A673 (cell line): ENCODE results near the gene EDA. TPM values are rescaled to one million over a fixed set of nuclear protein-coding genes. Genes with fewer than 3 reads are reported as not detected.

ENCODE experiments used
- BruUV-seq: library from RNA; stranded (reverse); fragments of 400-500 nt; replicated peaks from 2 replicates; lab custom pipeline; 2021; lab: Mats Ljungman, UMichigan
- CTCF ChIA-PET: fragments of 300-600 bp; sonication (Branson Sonifier 250); formaldehyde crosslinking; loops from one replicate; lab custom pipeline; 2022; ENCODE audit warnings: antibody characterized with exemption; lab: Charles Lee
- POLR2A ChIA-PET: fragments of 300-600 bp; sonication (Branson Sonifier 250); formaldehyde crosslinking; loops from one replicate; lab custom pipeline; 2022; ENCODE audit warnings: antibody characterized with exemption; ENCODE audit not compliant: low non-redundant PET; lab: Charles Lee
- DNase-seq: peaks from one replicate; pipeline ENCODE4 v3.0.0-alpha.2; 2015; ENCODE audit warnings: low spot score
- H3K27ac ChIP-seq: fragments of 200-600 bp; sonication (generic); 2 replicates; pipeline ENCODE4 v1.5.1; 2016; ENCODE audit warnings: mixed run types, low read depth, mild to moderate bottlenecking, mixed read lengths, antibody characterized with exemption, low read length; ENCODE audit not compliant: poor library complexity, severe bottlenecking
- H3K27me3 ChIP-seq: fragments of 200-600 bp; sonication (generic); replicated peaks from 2 replicates; pipeline ENCODE4 v1.6.1; 2017; ENCODE audit warnings: mixed run types, low read depth, mild to moderate bottlenecking, mixed read lengths, antibody characterized with exemption, low read length; ENCODE audit not compliant: insufficient read depth, poor library complexity
- H3K36me3 ChIP-seq: fragments of 200-600 bp; sonication (generic); 2 replicates; pipeline ENCODE4 v1.6.1; 2016; ENCODE audit warnings: mixed run types, mild to moderate bottlenecking, mixed read lengths, antibody characterized with exemption, low read length; ENCODE audit not compliant: insufficient read depth, poor library complexity, severe bottlenecking
- H3K4me1 ChIP-seq: fragments of 200-600 bp; sonication (generic); 2 replicates; pipeline ENCODE4 v1.6.1; 2017; ENCODE audit warnings: mixed run types, mild to moderate bottlenecking, mixed read lengths, antibody characterized with exemption, low read length; ENCODE audit not compliant: insufficient read depth, poor library complexity, severe bottlenecking
- H3K4me3 ChIP-seq: fragments of 200-600 bp; sonication (generic); 2 replicates; pipeline ENCODE4 v1.5.1; 2016; ENCODE audit warnings: low read depth, mixed run types, mild to moderate bottlenecking, mixed read lengths, low read length; ENCODE audit not compliant: poor library complexity, severe bottlenecking
- H3K9me3 ChIP-seq: fragments of 200-600 bp; sonication (generic); 2 replicates; pipeline ENCODE4 v1.6.1; 2016; ENCODE audit warnings: mixed run types, low read depth, mild to moderate bottlenecking, mixed read lengths, antibody characterized with exemption, low read length; ENCODE audit not compliant: poor library complexity, severe bottlenecking
- EZH2 ChIP-seq: fragments of 200-600 bp; sonication (generic); IDR thresholded peaks from 2 replicates; pipeline ENCODE4 v1.6.1; 2017; ENCODE audit warnings: borderline replicate concordance, low read depth, mild to moderate bottlenecking, mixed read lengths, antibody characterized with exemption, low read length; ENCODE audit not compliant: poor library complexity, severe bottlenecking
- intact Hi-C: fragments of 100-400 bp; cut with micrococcal nuclease; formaldehyde crosslinking; loops from one replicate; pipeline ENCODE4 v1.10.0; 2022; ENCODE audit not compliant: unreplicated experiment
- total RNA-seq: library from RNA; stranded (reverse); gene quantifications from 2 replicates; pipeline ENCODE4 v1.2.3, GENCODE V29; 2021
- TF ChIP-seq, protein P1 (sequence below): fragments of 300-800, 200-600 bp; sonication (generic); conservative IDR thresholded peaks from 2 replicates; pipeline ENCODE4 v1.5.1; 2017; ENCODE audit warnings: low read depth, mild to moderate bottlenecking, antibody characterized with exemption, low read length, moderate library complexity, mixed read lengths

Gene EDA
- total RNA-seq, 1 experiment from 2014 or later: 3.3 TPM

DNA sequence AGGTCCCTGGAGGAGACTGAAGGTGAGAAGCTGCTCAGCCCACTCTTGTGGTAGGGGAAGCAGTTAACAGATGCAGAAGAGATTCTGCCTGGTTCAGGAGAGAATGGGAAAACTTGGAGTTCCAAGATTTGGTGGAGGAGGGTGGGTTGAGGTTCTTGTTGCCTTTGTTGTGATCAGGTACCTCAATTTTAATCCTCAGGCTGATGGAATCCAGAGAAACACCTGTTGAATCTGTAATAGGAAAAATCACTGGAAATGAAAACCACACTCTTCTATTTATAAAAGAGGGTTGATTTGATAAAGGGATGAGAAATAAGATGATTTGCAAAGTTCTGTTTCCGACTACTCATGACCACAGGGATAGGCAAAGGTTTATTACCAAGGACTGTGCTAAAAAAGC lies 132.1 kb downstream of the EDA start:
- Histone ChIP-seq H3K9me3 (no peaks in the 10 kb centered on the region), H3K27me3 (no peaks in the 10 kb centered on the region), H3K27ac (no peak overlapping the region), H3K4me3 (no peak overlapping the region), H3K36me3 (no peaks in the 10 kb centered on the region), H3K4me1 (no peaks in the 10 kb centered on the region)
- no peak for TF ChIP-seq EZH2
- TF ChIP-seq, protein P1, sequence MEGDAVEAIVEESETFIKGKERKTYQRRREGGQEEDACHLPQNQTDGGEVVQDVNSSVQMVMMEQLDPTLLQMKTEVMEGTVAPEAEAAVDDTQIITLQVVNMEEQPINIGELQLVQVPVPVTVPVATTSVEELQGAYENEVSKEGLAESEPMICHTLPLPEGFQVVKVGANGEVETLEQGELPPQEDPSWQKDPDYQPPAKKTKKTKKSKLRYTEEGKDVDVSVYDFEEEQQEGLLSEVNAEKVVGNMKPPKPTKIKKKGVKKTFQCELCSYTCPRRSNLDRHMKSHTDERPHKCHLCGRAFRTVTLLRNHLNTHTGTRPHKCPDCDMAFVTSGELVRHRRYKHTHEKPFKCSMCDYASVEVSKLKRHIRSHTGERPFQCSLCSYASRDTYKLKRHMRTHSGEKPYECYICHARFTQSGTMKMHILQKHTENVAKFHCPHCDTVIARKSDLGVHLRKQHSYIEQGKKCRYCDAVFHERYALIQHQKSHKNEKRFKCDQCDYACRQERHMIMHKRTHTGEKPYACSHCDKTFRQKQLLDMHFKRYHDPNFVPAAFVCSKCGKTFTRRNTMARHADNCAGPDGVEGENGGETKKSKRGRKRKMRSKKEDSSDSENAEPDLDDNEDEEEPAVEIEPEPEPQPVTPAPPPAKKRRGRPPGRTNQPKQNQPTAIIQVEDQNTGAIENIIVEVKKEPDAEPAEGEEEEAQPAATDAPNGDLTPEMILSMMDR: no peak
- ChIA-PET POLR2A (no interaction called here), CTCF (no interaction called here)
- DNase-seq: no peak
- BruUV-seq: no TSS peak
- intact Hi-C loops: no loop called here

DNA sequence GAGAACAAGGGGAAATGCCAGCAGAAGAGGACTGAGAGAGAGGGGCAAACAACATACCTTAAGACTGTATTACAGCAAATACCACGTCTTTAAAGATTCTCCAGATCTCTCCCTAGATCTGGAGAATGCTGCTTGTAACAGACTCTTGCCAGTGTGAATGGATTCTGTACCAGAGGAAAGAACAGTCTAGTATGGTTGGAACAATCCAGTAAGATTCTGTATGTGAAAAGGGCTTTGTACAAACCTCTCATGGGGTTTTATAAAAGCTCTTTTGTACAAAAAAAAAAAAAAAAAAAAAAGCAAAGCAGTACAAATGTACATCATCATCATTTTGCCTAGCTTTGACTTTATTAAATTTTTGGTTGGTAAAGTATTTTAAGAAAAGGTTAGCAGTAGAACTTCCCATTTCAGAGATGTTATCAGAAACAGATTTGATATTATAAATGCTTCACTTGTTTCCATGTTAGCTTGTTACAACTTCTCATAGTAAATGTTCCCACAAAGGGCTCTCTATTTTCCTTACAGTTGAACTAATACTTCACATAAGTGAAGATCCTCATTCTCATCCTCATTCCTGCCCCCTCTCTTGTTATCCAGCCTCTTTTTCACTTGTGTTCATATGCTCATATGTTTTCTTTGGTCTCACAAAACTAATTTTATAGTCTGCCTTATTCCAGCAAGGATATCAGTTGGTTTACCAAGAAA lies 144.2 kb downstream of the EDA start:
- H3K4me1 ChIP-seq: no peaks in the 10 kb centered on the region
- ChIA-PET POLR2A (no interaction called here), CTCF (no interaction called here)
- BruUV-seq: no TSS peak
- DNase-seq: no peak
- H3K4me3 ChIP-seq: no peak overlapping the region
- no peaks in the 10 kb centered on the region for H3K9me3 ChIP-seq
- H3K36me3 ChIP-seq: no peaks in the 10 kb centered on the region
- H3K27me3 ChIP-seq: no peaks in the 10 kb centered on the region
- TF ChIP-seq EZH2: no peak
- TF ChIP-seq, protein P1: no peak
- no peak overlapping the region for H3K27ac ChIP-seq
- intact Hi-C loops: no loop called here

DNA sequence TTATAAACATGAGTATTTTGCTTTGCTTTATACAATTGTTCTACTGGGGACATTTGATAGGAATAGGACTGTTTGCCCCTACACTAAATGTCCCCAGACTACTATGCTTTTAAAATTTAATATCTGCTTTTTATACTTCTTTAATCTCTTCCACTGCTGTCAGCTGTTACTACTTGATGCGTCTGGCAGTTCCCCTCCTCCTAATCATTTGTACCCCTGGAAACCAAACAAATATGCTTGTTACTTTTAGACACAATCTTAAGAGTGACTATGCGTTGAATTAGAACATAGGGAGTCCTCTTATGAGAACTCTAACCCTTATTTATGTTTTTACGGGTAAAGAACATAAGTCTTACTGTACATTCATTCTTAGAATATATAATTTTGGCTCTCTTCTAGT lies 145.7 kb downstream of the EDA start:
- Histone ChIP-seq H3K4me3 (no peak overlapping the region), H3K27ac (no peak overlapping the region), H3K4me1 (no peaks in the 10 kb centered on the region), H3K9me3 (no peaks in the 10 kb centered on the region), H3K36me3 (no peaks in the 10 kb centered on the region), H3K27me3 (no peaks in the 10 kb centered on the region)
- ChIA-PET POLR2A (no interaction called here), CTCF (no interaction called here)
- no TSS peak for BruUV-seq
- DNase-seq: no peak
- intact Hi-C loops: no loop called here
- TF ChIP-seq, protein P1: no peak
- TF ChIP-seq EZH2: no peak
